Activated naive CD8-positive, alpha-beta T cell treated with anti-CD3 and anti-CD28 coated beads, Interleukin-2, amount 50 U/mL, for 24 hours (primary cell): ENCODE measurements around the gene ZBTB9.

Experiments used
- ATAC-seq: fragments of 150-1000 bp; cut with Tn5 transposase; one replicate; pipeline ENCODE4 v1.10.0; 2021
- DNase-seq: peaks from one replicate; pipeline ENCODE4 v3.0.0; 2021
- H3K27ac Mint-ChIP-seq: one replicate; pipeline ENCODE4 v1.8.0; 2021; ENCODE audit warnings: mild to moderate bottlenecking, mixed read lengths
- H3K27me3 Mint-ChIP-seq: one replicate; pipeline ENCODE4 v1.8.0; 2021; ENCODE audit warnings: mixed read lengths
- H3K36me3 Mint-ChIP-seq: one replicate; pipeline ENCODE4 v1.8.0; 2021; ENCODE audit warnings: low read depth, mixed read lengths
- H3K4me1 Mint-ChIP-seq: one replicate; pipeline ENCODE4 v1.8.0; 2021; ENCODE audit warnings: mixed read lengths
- H3K4me3 Mint-ChIP-seq: one replicate; pipeline ENCODE4 v1.8.0; 2021; ENCODE audit warnings: mild to moderate bottlenecking, moderate library complexity, mixed read lengths
- H3K9me3 Mint-ChIP-seq: one replicate; pipeline ENCODE4 v1.8.0; 2021; ENCODE audit warnings: mixed read lengths

The ZBTB9 gene

DNA sequence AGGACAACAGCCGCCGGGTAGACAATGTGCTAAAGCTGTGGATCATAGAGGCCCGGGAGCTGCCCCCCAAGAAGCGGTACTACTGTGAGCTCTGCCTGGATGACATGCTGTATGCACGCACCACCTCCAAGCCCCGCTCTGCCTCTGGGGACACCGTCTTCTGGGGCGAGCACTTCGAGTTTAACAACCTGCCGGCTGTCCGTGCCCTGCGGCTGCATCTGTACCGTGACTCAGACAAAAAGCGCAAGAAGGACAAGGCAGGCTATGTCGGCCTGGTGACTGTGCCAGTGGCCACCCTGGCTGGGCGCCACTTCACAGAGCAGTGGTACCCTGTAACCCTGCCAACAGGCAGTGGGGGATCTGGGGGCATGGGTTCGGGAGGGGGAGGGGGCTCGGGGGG, 16.7 kb upstream of the ZBTB9 start:
- H3K4me3 Mint-ChIP-seq = no peak overlapping the region
- H3K9me3 Mint-ChIP-seq = no peaks in the 10 kb centered on the region
- H3K27me3 Mint-ChIP-seq = no peaks in the 10 kb centered on the region
- peaks cover 13% of the 10 kb centered on the region for H3K4me1 Mint-ChIP-seq
- H3K36me3 Mint-ChIP-seq = peaks cover 36% of the 10 kb centered on the region
- H3K27ac Mint-ChIP-seq = no peak overlapping the region
- no peak for ATAC-seq
- DNase-seq = no peak

GRCh38 chr6:33438978-33439594, 15.3 kb upstream of the ZBTB9 start:
- Mint-ChIP-seq H3K9me3 (no peaks in the 10 kb centered on the region), H3K36me3 (peaks cover 31% of the 10 kb centered on the region), H3K27ac (no peak overlapping the region), H3K4me1 (peaks cover 3% of the 10 kb centered on the region), H3K27me3 (no peaks in the 10 kb centered on the region), H3K4me3 (no peak overlapping the region)
- DNase-seq = no peak
- ATAC-seq = no peak

GRCh38 chr6:33439956-33440648, 14.3 kb upstream of the ZBTB9 start:
- DNase-seq = no peak
- peaks cover 3% of the 10 kb centered on the region for H3K4me1 Mint-ChIP-seq
- no peaks in the 10 kb centered on the region for H3K9me3 Mint-ChIP-seq
- H3K36me3 Mint-ChIP-seq = peaks cover 30% of the 10 kb centered on the region
- no peak for ATAC-seq
- peak overlapping the region; percentile 20 for H3K27ac Mint-ChIP-seq
- H3K27me3 Mint-ChIP-seq = no peaks in the 10 kb centered on the region
- no peak overlapping the region for H3K4me3 Mint-ChIP-seq

DNA sequence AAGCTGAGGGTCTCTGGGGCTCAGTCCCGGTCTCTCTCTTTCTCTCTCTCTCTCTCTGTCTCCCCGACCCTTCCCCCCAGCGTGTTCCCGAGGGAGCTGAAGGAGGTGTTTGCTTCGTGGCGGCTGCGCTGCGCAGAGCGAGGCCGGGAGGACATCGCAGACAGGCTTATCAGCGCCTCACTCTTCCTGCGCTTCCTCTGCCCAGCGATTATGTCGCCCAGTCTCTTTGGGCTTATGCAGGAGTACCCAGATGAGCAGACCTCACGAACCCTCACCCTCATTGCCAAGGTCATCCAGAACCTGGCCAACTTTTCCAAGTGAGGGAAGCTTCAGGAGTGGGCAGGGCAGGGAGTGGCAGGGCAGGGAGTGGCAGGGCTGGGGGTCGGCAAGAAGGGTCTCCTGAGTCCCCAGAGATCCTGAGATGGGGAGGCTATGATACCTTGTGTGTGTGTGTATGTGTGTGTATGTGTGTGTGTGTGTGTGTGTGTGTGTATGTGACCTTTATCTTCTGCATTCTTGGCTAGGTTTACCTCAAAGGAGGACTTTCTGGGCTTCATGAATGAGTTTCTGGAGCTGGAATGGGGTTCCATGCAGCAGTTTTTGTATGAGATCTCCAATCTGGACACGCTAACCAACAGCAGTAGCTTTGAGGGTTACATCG, 13.6 kb upstream of the ZBTB9 start:
- Mint-ChIP-seq H3K9me3 (no peaks in the 10 kb centered on the region), H3K4me3 (no peak overlapping the region), H3K36me3 (peaks cover 28% of the 10 kb centered on the region), H3K27me3 (no peaks in the 10 kb centered on the region), H3K27ac (no peak overlapping the region), H3K4me1 (peaks cover 3% of the 10 kb centered on the region)
- DNase-seq (no peak), ATAC-seq (no peak)

GRCh38 chr6:33441457-33441856, 12.9 kb upstream of the ZBTB9 start:
- H3K4me3 Mint-ChIP-seq = no peak overlapping the region
- DNase-seq (no peak), ATAC-seq (no peak)
- H3K27ac Mint-ChIP-seq = no peak overlapping the region
- H3K36me3 Mint-ChIP-seq = peaks cover 25% of the 10 kb centered on the region
- no peaks in the 10 kb centered on the region for H3K27me3 Mint-ChIP-seq
- H3K9me3 Mint-ChIP-seq = no peaks in the 10 kb centered on the region
- peaks cover 3% of the 10 kb centered on the region for H3K4me1 Mint-ChIP-seq

GRCh38 chr6:33442283-33442682, 12.1 kb upstream of the ZBTB9 start:
- H3K4me3 Mint-ChIP-seq = no peak overlapping the region
- ATAC-seq = no peak
- peaks cover 3% of the 10 kb centered on the region for H3K4me1 Mint-ChIP-seq
- H3K9me3 Mint-ChIP-seq = no peaks in the 10 kb centered on the region
- H3K27me3 Mint-ChIP-seq = no peaks in the 10 kb centered on the region
- no peak overlapping the region for H3K27ac Mint-ChIP-seq
- H3K36me3 Mint-ChIP-seq = peaks cover 20% of the 10 kb centered on the region
- no peak for DNase-seq

GRCh38 chr6:33443025-33443424, 11.4 kb upstream of the ZBTB9 start:
- ATAC-seq (peak; percentile 15), DNase-seq (no peak)
- Mint-ChIP-seq H3K9me3 (no peaks in the 10 kb centered on the region), H3K36me3 (peaks cover 20% of the 10 kb centered on the region), H3K4me1 (peaks cover 3% of the 10 kb centered on the region), H3K4me3 (no peak overlapping the region), H3K27me3 (no peaks in the 10 kb centered on the region), H3K27ac (no peak overlapping the region)

DNA sequence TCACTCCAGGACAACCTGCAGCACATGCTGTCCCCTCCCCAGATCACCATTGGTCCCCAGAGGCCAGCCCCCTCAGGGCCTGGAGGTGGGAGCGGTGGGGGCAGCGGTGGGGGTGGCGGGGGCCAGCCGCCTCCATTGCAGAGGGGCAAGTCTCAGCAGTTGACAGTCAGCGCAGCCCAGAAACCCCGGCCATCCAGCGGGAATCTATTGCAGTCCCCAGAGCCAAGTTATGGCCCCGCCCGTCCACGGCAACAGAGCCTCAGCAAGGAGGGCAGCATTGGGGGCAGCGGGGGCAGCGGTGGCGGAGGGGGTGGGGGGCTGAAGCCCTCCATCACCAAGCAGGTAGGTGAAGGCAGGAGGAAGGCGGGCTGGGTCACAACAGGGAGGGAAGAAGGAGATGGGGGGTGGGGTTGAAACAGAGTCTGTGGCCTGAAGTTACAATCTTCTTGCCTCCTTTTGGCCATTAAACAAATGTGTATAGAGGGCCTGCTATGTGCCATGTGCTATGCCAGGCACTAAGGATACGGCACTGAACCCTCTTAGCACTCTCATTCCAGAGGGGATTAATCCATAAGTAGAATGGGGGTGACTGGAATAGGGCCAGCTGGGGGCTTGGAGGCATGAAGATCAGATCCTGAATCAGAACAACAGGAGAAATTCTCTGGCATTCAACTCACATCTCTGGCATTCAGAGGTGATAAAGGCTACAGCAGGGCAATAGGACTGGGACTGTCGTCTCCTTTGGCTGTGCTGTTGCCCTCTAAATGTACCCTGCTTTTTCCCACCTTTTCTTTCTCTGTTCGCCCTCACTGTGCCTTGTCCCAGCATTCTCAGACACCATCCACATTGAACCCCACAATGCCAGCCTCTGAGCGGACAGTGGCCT, 10.5 kb upstream of the ZBTB9 start:
- DNase-seq (no peak), ATAC-seq (no peak)
- Mint-ChIP-seq H3K9me3 (no peaks in the 10 kb centered on the region), H3K4me1 (peaks cover 3% of the 10 kb centered on the region), H3K4me3 (no peak overlapping the region), H3K27me3 (no peaks in the 10 kb centered on the region), H3K36me3 (peaks cover 15% of the 10 kb centered on the region), H3K27ac (no peak overlapping the region)

DNA sequence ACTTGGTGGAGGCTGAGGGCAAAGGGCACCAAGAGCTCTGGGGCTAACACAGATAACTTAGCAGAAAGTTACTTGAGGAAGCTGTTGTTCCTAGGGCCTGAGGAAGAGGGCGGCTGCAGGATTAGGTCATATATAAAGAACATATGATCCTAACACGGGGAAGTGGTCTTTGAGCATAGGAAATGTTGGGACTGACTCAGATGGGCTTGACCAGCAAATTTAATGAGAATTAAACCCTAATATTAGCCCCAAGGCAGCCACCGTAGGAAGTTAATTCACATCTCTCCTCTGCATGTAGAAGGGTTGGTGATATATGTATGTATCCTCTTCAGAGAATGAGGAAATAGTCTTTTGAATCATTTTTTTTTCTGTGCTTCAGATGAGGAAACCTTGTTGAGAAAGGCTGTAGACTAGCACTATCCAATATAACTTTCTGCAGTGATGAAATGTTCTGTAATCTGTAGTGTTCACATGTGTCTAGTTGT, 9.2 kb upstream of the ZBTB9 start:
- Mint-ChIP-seq H3K4me3 (no peak overlapping the region), H3K9me3 (no peaks in the 10 kb centered on the region), H3K36me3 (peaks cover 16% of the 10 kb centered on the region), H3K27me3 (no peaks in the 10 kb centered on the region), H3K27ac (no peak overlapping the region), H3K4me1 (no peaks in the 10 kb centered on the region)
- ATAC-seq = no peak
- no peak for DNase-seq

- H3K9me3 Mint-ChIP-seq = no peaks in the 10 kb centered on the region
- no peaks in the 10 kb centered on the region for H3K4me1 Mint-ChIP-seq
- ATAC-seq (no peak), DNase-seq (no peak)
- peak overlapping the region; percentile 4 for H3K27ac Mint-ChIP-seq
- H3K4me3 Mint-ChIP-seq = no peak overlapping the region
- no peaks in the 10 kb centered on the region for H3K27me3 Mint-ChIP-seq
- peaks cover 16% of the 10 kb centered on the region for H3K36me3 Mint-ChIP-seq
Measured at GRCh38 chr6:33446356-33446755, 8.0 kb upstream of the ZBTB9 start.

DNA sequence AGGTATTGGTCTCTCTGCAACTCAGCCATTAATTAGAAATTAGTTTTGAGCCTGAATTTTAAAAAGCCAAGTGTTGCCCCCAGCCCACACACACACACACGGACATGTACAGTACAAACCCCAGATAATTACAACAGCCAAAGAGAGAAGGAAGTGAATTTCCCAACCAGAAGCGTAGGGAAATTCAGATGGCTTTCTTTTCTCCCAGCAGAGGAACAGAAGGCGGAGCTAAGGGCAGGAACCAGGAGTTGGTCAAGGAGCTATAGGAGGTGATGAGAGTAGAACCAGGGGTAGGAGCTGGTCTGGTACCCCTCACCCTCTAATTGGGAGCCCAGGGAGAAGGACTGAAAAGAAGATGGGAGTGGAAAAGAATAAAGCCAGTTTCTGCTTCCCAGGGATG, 3.9 kb upstream of the ZBTB9 start:
- DNase-seq = no peak

GRCh38 chr6:33451606-33452005, 2.8 kb upstream of the ZBTB9 start:
- no peaks in the 10 kb centered on the region for H3K9me3 Mint-ChIP-seq
- peaks cover 19% of the 10 kb centered on the region for H3K36me3 Mint-ChIP-seq
- H3K4me1 Mint-ChIP-seq = peaks cover 24% of the 10 kb centered on the region
- no peaks in the 10 kb centered on the region for H3K27me3 Mint-ChIP-seq
- DNase-seq = no peak
- H3K4me3 Mint-ChIP-seq = no peak overlapping the region
- ATAC-seq = no peak
- no peak overlapping the region for H3K27ac Mint-ChIP-seq

More for the DNA sequence above, 3.9 kb upstream of the ZBTB9 start:
- Mint-ChIP-seq H3K4me3 (no peak overlapping the region), H3K27ac (peak overlapping the region; percentile 20), H3K9me3 (no peaks in the 10 kb centered on the region), H3K4me1 (peaks cover 18% of the 10 kb centered on the region), H3K27me3 (no peaks in the 10 kb centered on the region), H3K36me3 (peaks cover 15% of the 10 kb centered on the region)
- ATAC-seq = no peak

DNA sequence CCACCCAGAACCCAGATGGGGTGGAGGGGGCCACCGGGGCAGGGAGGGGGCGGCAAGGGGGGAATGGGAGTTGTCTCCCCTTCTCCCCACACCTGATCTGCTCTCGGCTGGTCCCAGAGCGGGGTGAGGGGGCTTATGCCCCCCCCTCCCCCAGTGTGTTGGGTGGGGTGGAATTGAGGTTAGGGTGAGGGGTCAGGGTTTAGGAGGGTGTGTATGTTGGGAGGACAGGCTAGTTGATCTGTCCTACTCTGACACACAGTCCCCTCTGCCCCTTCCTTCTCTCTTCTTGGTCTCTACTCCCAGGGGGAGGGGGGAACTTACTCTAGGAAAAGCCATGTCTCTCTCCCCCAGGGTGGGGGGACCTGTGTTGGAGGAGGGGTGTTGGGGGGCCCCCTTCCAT, 1.9 kb upstream of the ZBTB9 start:
- DNase-seq = no peak
- no peaks in the 10 kb centered on the region for H3K27me3 Mint-ChIP-seq
- ATAC-seq = no peak
- H3K9me3 Mint-ChIP-seq = no peaks in the 10 kb centered on the region
- peaks cover 19% of the 10 kb centered on the region for H3K36me3 Mint-ChIP-seq
- peaks cover 28% of the 10 kb centered on the region for H3K4me1 Mint-ChIP-seq
- H3K4me3 Mint-ChIP-seq = no peak overlapping the region
- no peak overlapping the region for H3K27ac Mint-ChIP-seq

- ATAC-seq = no peak
- H3K4me1 Mint-ChIP-seq = peaks cover 28% of the 10 kb centered on the region
- no peaks in the 10 kb centered on the region for H3K27me3 Mint-ChIP-seq
Measured at GRCh38 chr6:33453393-33454008, 875 bp upstream of the ZBTB9 start.

More at GRCh38 chr6:33453393-33454008, 875 bp upstream of the ZBTB9 start:
- Mint-ChIP-seq H3K9me3 (no peaks in the 10 kb centered on the region), H3K27ac (peak overlapping the region; percentile 87), H3K4me3 (peak overlapping the region; percentile 89), H3K36me3 (peaks cover 19% of the 10 kb centered on the region)
- no peak for DNase-seq
